PC-9 (cell line): ENCODE data around the gene SLC2A9.

Source experiments
- CTCF ChIP-seq: fragments of 200-600 bp; sonication (generic); conservative IDR thresholded peaks from 2 replicates; pipeline ENCODE4 v1.6.1; 2017; ENCODE audit warnings: mixed run types, antibody characterized with exemption, mild to moderate bottlenecking, moderate library complexity
- EZH2 ChIP-seq: fragments of 200-600 bp; sonication (generic); IDR thresholded peaks from 2 replicates; pipeline ENCODE4 v1.8.0; 2017; ENCODE audit warnings: antibody characterized with exemption, low read depth

GRCh38 chr4:9899306-9900055 lies 121.8 kb downstream of the SLC2A9 start:
- TF ChIP-seq CTCF (no peak), EZH2 (no peak)
